ENCODE measurements around the gene KCTD13. TPM values are rescaled to one million over a fixed set of nuclear protein-coding genes. Genes with fewer than 3 reads are reported as not detected.
"Not testable (repeated sequence)": the region's sequence is repeated elsewhere in the genome, so short reads cannot be mapped to it uniquely, and the experiment has no call there.

KCTD13 gene
- total and polyA plus RNA-seq, 5 experiments from 2014 or later: 5.4 to 75.9 (median 10.0) TPM

- peak overlapping the region in 1 of 10 donors; percentile 41 for H3K27ac Mint-ChIP-seq
- no peak overlapping the region for H3K4me3 Mint-ChIP-seq
- POLR2A ChIA-PET: interaction anchor here (1.1 kb wide), 1 partner anchor 9 kb away, joined by 3 read pairs; the partner anchor contains the start of gene CDIPT
- H3K9me3 Mint-ChIP-seq: no peaks in the 10 kb centered on the region
- ATAC-seq: no peak
- peaks cover 0 to 11% (median 6%) of the 10 kb centered on the region in 5 donors for H3K27me3 Mint-ChIP-seq
- H3K4me1 Mint-ChIP-seq: peaks cover 1 to 13% (median 8%) of the 10 kb centered on the region in 4 donors
- no peak for DNase-seq
- H3K36me3 Mint-ChIP-seq: no peaks in the 10 kb centered on the region
Observed at GRCh38 chr16:29871822-29872546, 54.0 kb downstream of the KCTD13 start.

- H3K27me3 Mint-ChIP-seq, H3K27ac Mint-ChIP-seq, ATAC-seq, DNase-seq, H3K4me3 Mint-ChIP-seq, H3K4me1 Mint-ChIP-seq, H3K36me3 Mint-ChIP-seq, H3K9me3 Mint-ChIP-seq, POLR2A ChIA-PET: not testable (repeated sequence)
Observed at GRCh38 chr16:29869067-29869466, 57.0 kb downstream of the KCTD13 start.

GRCh38 chr16:29868396-29869009, 57.5 kb downstream of the KCTD13 start:
- no peak for DNase-seq
- POLR2A ChIA-PET: no interaction called here
- Mint-ChIP-seq H3K27ac (no peak overlapping the region), H3K4me1 (peaks cover 1 to 3% (median 3%) of the 10 kb centered on the region in 4 donors), H3K9me3 (no peaks in the 10 kb centered on the region), H3K27me3 (no peaks in the 10 kb centered on the region), H3K36me3 (no peaks in the 10 kb centered on the region), H3K4me3 (no peak overlapping the region)
- no peak for ATAC-seq

GRCh38 chr16:29864205-29864604, 61.8 kb downstream of the KCTD13 start:
- POLR2A ChIA-PET: interaction anchor here (0.5 to 2.8 kb wide), 9 partner anchors 13 to 265 kb away, joined by 3 to 13 read pairs (median 4); partner anchors contain the start of gene PAGR1
- H3K4me1 Mint-ChIP-seq: peaks cover 7 to 36% (median 31%) of the 10 kb centered on the region in 4 donors
- DNase-seq (no peak), ATAC-seq (no peak)
- peak overlapping the region in 3 of 10 donors; percentile 29 to 85 (median 73) for H3K27ac Mint-ChIP-seq
- peaks cover 0 to 17% (median 3%) of the 10 kb centered on the region in 3 donors for H3K36me3 Mint-ChIP-seq
- no peak overlapping the region for H3K4me3 Mint-ChIP-seq
- H3K27me3 Mint-ChIP-seq: no peaks in the 10 kb centered on the region
- H3K9me3 Mint-ChIP-seq: no peaks in the 10 kb centered on the region

- no peaks in the 10 kb centered on the region for H3K27me3 Mint-ChIP-seq
- DNase-seq (no peak), ATAC-seq (no peak)
- peaks cover 0 to 23% (median 6%) of the 10 kb centered on the region in 3 donors for H3K36me3 Mint-ChIP-seq
- no peaks in the 10 kb centered on the region for H3K9me3 Mint-ChIP-seq
- POLR2A ChIA-PET: interaction anchor here (0.5 to 2.8 kb wide), 18 partner anchors 9 to 164 kb away, joined by 3 to 13 read pairs (median 5); partner anchors contain the start of genes HIRIP3, KCTD13, KIF22 and MVP
- H3K4me1 Mint-ChIP-seq: peaks cover 7 to 36% (median 31%) of the 10 kb centered on the region in 4 donors
- peak overlapping the region; percentile 84 to 97 (median 95) for H3K4me3 Mint-ChIP-seq
- peak overlapping the region; percentile 97 to 100 (median 99) for H3K27ac Mint-ChIP-seq
Observed at GRCh38 chr16:29863669-29863984, 62.4 kb downstream of the KCTD13 start.

GRCh38 chr16:29862884-29863668, 63.0 kb downstream of the KCTD13 start, which contains the start of gene CDIPT:
TSS of gene CDIPT (minus strand) at chr16:29863226. CDS start at chr16:29862857, 369 bp downstream.
- H3K4me3 Mint-ChIP-seq: peak within 1 kb of the TSS; percentile 92 to 97 (median 95)
- ATAC-seq (peak; percentile 96 to 99), DNase-seq (peak; percentile 79 to 97 (median 93))
- H3K4me1 Mint-ChIP-seq: peaks cover 7 to 38% (median 31%) of the 10 kb centered on the region in 4 donors
- POLR2A ChIA-PET: interaction anchor here (0.5 to 2.8 kb wide), 19 partner anchors 9 to 547 kb away, joined by 3 to 13 read pairs (median 5); partner anchors contain the start of genes HIRIP3, KCTD13, KIF22 and MVP
- peaks cover 0 to 28% (median 8%) of the 10 kb centered on the region in 3 donors for H3K36me3 Mint-ChIP-seq
- H3K27ac Mint-ChIP-seq: peak within 1 kb of the TSS; percentile 97 to 100 (median 99)
- H3K27me3 Mint-ChIP-seq: no peaks in the 10 kb centered on the region
- no peaks in the 10 kb centered on the region for H3K9me3 Mint-ChIP-seq

- POLR2A ChIA-PET: interaction anchor here (0.5 to 2.8 kb wide), 14 partner anchors 10 to 548 kb away, joined by 3 to 13 read pairs (median 4); partner anchors contain the start of genes HIRIP3, KCTD13, MVP and TAOK2
- H3K27me3 Mint-ChIP-seq: no peaks in the 10 kb centered on the region
- ATAC-seq (no peak), DNase-seq (no peak)
- H3K9me3 Mint-ChIP-seq: no peaks in the 10 kb centered on the region
- H3K4me3 Mint-ChIP-seq: peak overlapping the region; percentile 92 to 97 (median 95)
- H3K4me1 Mint-ChIP-seq: peaks cover 7 to 38% (median 31%) of the 10 kb centered on the region in 4 donors
- H3K36me3 Mint-ChIP-seq: peaks cover 0 to 30% (median 8%) of the 10 kb centered on the region in 3 donors
- H3K27ac Mint-ChIP-seq: peak overlapping the region; percentile 90 to 100 (median 96)
Observed at GRCh38 chr16:29862383-29862883, 63.6 kb downstream of the KCTD13 start.

- no peak for ATAC-seq
- H3K4me3 Mint-ChIP-seq: peak overlapping the region in 4 of 10 donors; percentile 26 to 93 (median 52)
Observed at GRCh38 chr16:29860218-29860617, 65.8 kb downstream of the KCTD13 start.

GRCh38 chr16:29858974-29859373, 67.1 kb downstream of the KCTD13 start:
- DNase-seq: no peak
- peak overlapping the region in 1 of 10 donors; percentile 41 for H3K4me3 Mint-ChIP-seq
- POLR2A ChIA-PET: interaction anchor here (0.6 to 1.5 kb wide), 2 partner anchors 48 to 51 kb away, joined by 3 read pairs; no protein-coding TSS in a partner anchor
- ATAC-seq: no peak
- H3K27ac Mint-ChIP-seq: peak overlapping the region in 2 of 10 donors; percentile 34 to 51
- peaks cover 0 to 33% (median 8%) of the 10 kb centered on the region in 3 donors for H3K36me3 Mint-ChIP-seq
- peaks cover 7 to 36% (median 31%) of the 10 kb centered on the region in 4 donors for H3K4me1 Mint-ChIP-seq
- no peaks in the 10 kb centered on the region for H3K27me3 Mint-ChIP-seq
- H3K9me3 Mint-ChIP-seq: no peaks in the 10 kb centered on the region

More at GRCh38 chr16:29860218-29860617, 65.8 kb downstream of the KCTD13 start:
- H3K36me3 Mint-ChIP-seq: peaks cover 0 to 33% (median 8%) of the 10 kb centered on the region in 3 donors
- POLR2A ChIA-PET: interaction anchor here (0.6 to 1.5 kb wide), 3 partner anchors 37 to 65 kb away, joined by 3 to 5 read pairs (median 3); no protein-coding TSS in a partner anchor
- no peaks in the 10 kb centered on the region for H3K27me3 Mint-ChIP-seq
- DNase-seq: no peak
- H3K4me1 Mint-ChIP-seq: peaks cover 7 to 38% (median 31%) of the 10 kb centered on the region in 4 donors
- no peak overlapping the region for H3K27ac Mint-ChIP-seq
- no peaks in the 10 kb centered on the region for H3K9me3 Mint-ChIP-seq

GRCh38 chr16:29858149-29858849, 67.7 kb downstream of the KCTD13 start:
- peak overlapping the region in 2 of 10 donors; percentile 26 to 37 for H3K4me3 Mint-ChIP-seq
- peaks cover 0 to 33% (median 8%) of the 10 kb centered on the region in 3 donors for H3K36me3 Mint-ChIP-seq
- no peaks in the 10 kb centered on the region for H3K9me3 Mint-ChIP-seq
- no peaks in the 10 kb centered on the region for H3K27me3 Mint-ChIP-seq
- peaks cover 4 to 33% (median 26%) of the 10 kb centered on the region in 4 donors for H3K4me1 Mint-ChIP-seq
- POLR2A ChIA-PET: interaction anchor here (0.6 kb wide), 1 partner anchor 47 kb away, joined by 3 read pairs; no protein-coding TSS in a partner anchor
- no peak for DNase-seq
- peak overlapping the region in 3 of 10 donors; percentile 25 to 72 (median 34) for H3K27ac Mint-ChIP-seq
- no peak for ATAC-seq

- peak overlapping the region in 2 of 10 donors; percentile 25 to 56 for H3K27ac Mint-ChIP-seq
- no peak overlapping the region for H3K4me3 Mint-ChIP-seq
Observed at GRCh38 chr16:29857133-29857760, 68.8 kb downstream of the KCTD13 start.

More at GRCh38 chr16:29857133-29857760, 68.8 kb downstream of the KCTD13 start:
- peaks cover 4 to 28% (median 18%) of the 10 kb centered on the region in 4 donors for H3K4me1 Mint-ChIP-seq
- H3K27me3 Mint-ChIP-seq: no peaks in the 10 kb centered on the region
- DNase-seq: no peak
- no peak for ATAC-seq
- POLR2A ChIA-PET: interaction anchor here (0.9 kb wide), 2 partner anchors 33 to 49 kb away, joined by 3 read pairs; no protein-coding TSS in a partner anchor
- peaks cover 0 to 33% (median 8%) of the 10 kb centered on the region in 3 donors for H3K36me3 Mint-ChIP-seq
- H3K9me3 Mint-ChIP-seq: no peaks in the 10 kb centered on the region
